B cell (primary cell): ENCODE data around the gene ITCH. TPM values are rescaled to one million over a fixed set of nuclear protein-coding genes. Genes with fewer than 3 reads are reported as not detected.

Experiments
- ATAC-seq: fragments of 200-7000 bp; cut with Tn5 transposase; one replicate; pipeline ENCODE4 v1.10.0; 2021; ENCODE audit warnings: low read depth, mild to moderate bottlenecking, moderate number of reproducible peaks, moderate library complexity
- CTCF ChIA-PET: fragments of 350-600 bp; sonication (Branson Sonifier 250); formaldehyde crosslinking; loops from one replicate; lab custom pipeline; 2021; ENCODE audit warnings: antibody characterized with exemption, inconsistent platforms; lab: Charles Lee
- POLR2A ChIA-PET: fragments of 350-600 bp; sonication (Branson Sonifier 250); formaldehyde crosslinking; loops from one replicate; lab custom pipeline; 2021; ENCODE audit warnings: antibody characterized with exemption; lab: Charles Lee
- DNase-seq: peaks from one replicate; pipeline ENCODE4 v3.0.0; 2013
- H2AFZ ChIP-seq: 2 replicates; pipeline ENCODE4 v1.6.1; 2012; ENCODE audit warnings: mild to moderate bottlenecking, low read depth, low read length; ENCODE audit not compliant: insufficient read depth, poor library complexity, severe bottlenecking
- H3K27ac ChIP-seq, 2 donors: 1 replicate in 1 of 2; 2 replicates in 1 of 2; pipeline ENCODE4 v1.5.1; 2012 to 2013; ENCODE audit warnings: low read length in 2 of 2, mild to moderate bottlenecking in 2 of 2, moderate library complexity in 1 of 2
- H3K27me3 ChIP-seq, 4 experiments: fragments of 200-600 bp in 1 of 4; sonication (generic) in 1 of 4; replicated peaks in 1 of 4; 1 replicate in 2 of 4; 2 replicates in 2 of 4; pipeline versions ENCODE4 v1.6.1 to v1.7.0; 2013 to 2016; ENCODE audit warnings: low read length in 3 of 4, mild to moderate bottlenecking in 2 of 4, mixed read lengths in 1 of 4, moderate library complexity in 1 of 4; ENCODE audit not compliant: insufficient read depth in 4 of 4, control insufficient read depth in 3 of 4; ENCODE audit errors: control extremely low read depth in 1 of 4
- H3K36me3 ChIP-seq, 2 experiments: replicated peaks in 1 of 2; 1 replicate in 1 of 2; 2 replicates in 1 of 2; pipeline versions ENCODE4 v1.6.1 to v1.7.1; 2013; ENCODE audit warnings: low read length in 1 of 2; ENCODE audit not compliant: insufficient read depth in 2 of 2, control insufficient read depth in 1 of 2; ENCODE audit errors: control extremely low read depth in 1 of 2, extremely low read depth in 1 of 2
- H3K4me1 ChIP-seq, 2 donors: fragments of 200-600 bp in 1 of 2; sonication (generic) in 1 of 2; 1 replicate in 1 of 2; 2 replicates in 1 of 2; pipeline versions ENCODE4 v1.5.1 to v1.6.1; 2013 to 2017; ENCODE audit warnings: low read length in 2 of 2; ENCODE audit not compliant: control insufficient read depth in 2 of 2, insufficient read depth in 2 of 2
- H3K4me2 ChIP-seq: replicated peaks from 2 replicates; pipeline ENCODE3; 2012; ENCODE audit warnings: mild to moderate bottlenecking, low read depth, low read length; ENCODE audit not compliant: poor library complexity, severe bottlenecking
- H3K4me3 ChIP-seq, 5 experiments: fragments of 200-600 bp in 1 of 5; sonication (generic) in 1 of 5; 1 replicate in 3 of 5; 2 replicates in 2 of 5; pipeline versions ENCODE4 v1.5.1 to v1.7.0; 2011 to 2016; ENCODE audit warnings: low read length in 4 of 5, mild to moderate bottlenecking in 4 of 5, low read depth in 2 of 5, control low read depth in 1 of 5, moderate library complexity in 1 of 5; ENCODE audit not compliant: insufficient read depth in 1 of 5; ENCODE audit errors: control extremely low read depth in 1 of 5, extremely low read depth in 1 of 5
- H3K79me2 ChIP-seq: fragments of 200-600 bp; sonication (generic); one replicate; pipeline ENCODE4 v1.6.0; 2016; ENCODE audit warnings: low read length; ENCODE audit not compliant: control insufficient read depth, insufficient read depth
- H3K9ac ChIP-seq: fragments of 200-600 bp; sonication (generic); 2 replicates; pipeline ENCODE4 v1.6.1; 2017; ENCODE audit warnings: mild to moderate bottlenecking, low read length, moderate library complexity
- H3K9me3 ChIP-seq, 3 donors: one replicate each; pipeline versions ENCODE4 v1.6.1 to v1.7.1; 2013; ENCODE audit warnings: low read length in 2 of 3; ENCODE audit not compliant: control insufficient read depth in 2 of 3, insufficient read depth in 1 of 3; ENCODE audit errors: control extremely low read depth in 1 of 3
- H4K20me1 ChIP-seq: 2 replicates; pipeline ENCODE4 v1.6.0; 2012; ENCODE audit warnings: mild to moderate bottlenecking, low read length; ENCODE audit not compliant: insufficient read depth, control insufficient read depth, poor library complexity, severe bottlenecking
- H3K27ac Mint-ChIP-seq: one replicate; pipeline ENCODE4 v1.8.0; 2021; ENCODE audit warnings: mixed read lengths
- H3K27me3 Mint-ChIP-seq: one replicate; pipeline ENCODE4 v1.8.0; 2021; ENCODE audit warnings: mixed read lengths
- H3K4me1 Mint-ChIP-seq: one replicate; pipeline ENCODE4 v1.8.0; 2021; ENCODE audit warnings: mixed read lengths
- H3K4me3 Mint-ChIP-seq: one replicate; pipeline ENCODE4 v1.8.0; 2021; ENCODE audit warnings: mixed read lengths
- H3K9me3 Mint-ChIP-seq: one replicate; pipeline ENCODE4 v1.8.0; 2022; ENCODE audit warnings: mixed read lengths; ENCODE audit not compliant: insufficient read depth
- EZH2 ChIP-seq: IDR thresholded peaks from 2 replicates; pipeline ENCODE4 v1.6.1; 2012; ENCODE audit warnings: borderline replicate concordance, low read depth, mild to moderate bottlenecking, moderate library complexity, low read length; ENCODE audit not compliant: insufficient read depth, poor library complexity, severe bottlenecking
- whole genome bisulfite sequencing: methylation state at CpG from one replicate; pipeline ENCODE4 v1.1.5; 2013; ENCODE audit warnings: missing lambda C conversion rate; ENCODE audit not compliant: insufficient coverage; 5-methylcytosine and 5-hydroxymethylcytosine counted together
- intact Hi-C: fragments of 100-400 bp; cut with micrococcal nuclease; formaldehyde crosslinking; loops from one replicate; pipeline ENCODE4 v1.10.0; 2022
- polyA plus RNA-seq: library from polyadenylated mRNA; depleted of rRNA; stranded (reverse); fragments of >200 nt; gene quantifications from 2 replicates; pipeline ENCODE4 v1.2.3, GENCODE V29; 2012
- total RNA-seq, 2 donors: library from RNA; stranded (reverse); fragments of 120-200 nt in 1 of 2; gene quantifications; 1 replicate in 1 of 2; 2 replicates in 1 of 2; pipeline versions ENCODE4 v1.2.3 to v1.2.4, GENCODE V29; 2013 to 2022
- TF ChIP-seq, protein P1 (sequence below): fragments of 200-600 bp; IDR thresholded peaks from one replicate; pipeline ENCODE4 v1.8.0; 2022; ENCODE audit warnings: antibody characterized with exemption, mild to moderate bottlenecking

The ITCH gene
- total and polyA plus RNA-seq, 2 donors (not counting 1 experiment from before 2014, with no cell fraction given) = 10.0 to 110 TPM

DNA sequence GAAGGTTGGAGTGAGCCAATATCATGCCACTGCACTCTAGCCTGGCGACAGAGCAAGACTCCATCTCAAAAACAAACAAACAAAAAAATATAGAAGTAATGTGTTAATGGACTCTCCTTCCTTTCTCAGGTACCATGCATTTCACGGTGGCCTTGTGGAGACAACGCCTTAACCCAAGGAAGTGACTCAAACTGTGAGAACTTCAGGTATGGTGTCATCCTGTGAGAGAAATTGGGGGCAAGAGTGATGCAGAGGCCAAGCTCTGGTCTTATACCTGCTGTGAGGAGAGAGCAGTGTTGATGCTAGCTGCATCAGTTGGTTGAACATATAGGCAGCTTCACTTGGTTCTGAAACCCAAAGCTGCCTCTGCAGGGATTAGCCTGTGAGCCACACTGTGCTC is 6.2 kb downstream of the ITCH start:
- H3K4me3 Mint-ChIP-seq = no peak overlapping the region
- CTCF ChIA-PET = no interaction called here
- TF ChIP-seq, protein P1, sequence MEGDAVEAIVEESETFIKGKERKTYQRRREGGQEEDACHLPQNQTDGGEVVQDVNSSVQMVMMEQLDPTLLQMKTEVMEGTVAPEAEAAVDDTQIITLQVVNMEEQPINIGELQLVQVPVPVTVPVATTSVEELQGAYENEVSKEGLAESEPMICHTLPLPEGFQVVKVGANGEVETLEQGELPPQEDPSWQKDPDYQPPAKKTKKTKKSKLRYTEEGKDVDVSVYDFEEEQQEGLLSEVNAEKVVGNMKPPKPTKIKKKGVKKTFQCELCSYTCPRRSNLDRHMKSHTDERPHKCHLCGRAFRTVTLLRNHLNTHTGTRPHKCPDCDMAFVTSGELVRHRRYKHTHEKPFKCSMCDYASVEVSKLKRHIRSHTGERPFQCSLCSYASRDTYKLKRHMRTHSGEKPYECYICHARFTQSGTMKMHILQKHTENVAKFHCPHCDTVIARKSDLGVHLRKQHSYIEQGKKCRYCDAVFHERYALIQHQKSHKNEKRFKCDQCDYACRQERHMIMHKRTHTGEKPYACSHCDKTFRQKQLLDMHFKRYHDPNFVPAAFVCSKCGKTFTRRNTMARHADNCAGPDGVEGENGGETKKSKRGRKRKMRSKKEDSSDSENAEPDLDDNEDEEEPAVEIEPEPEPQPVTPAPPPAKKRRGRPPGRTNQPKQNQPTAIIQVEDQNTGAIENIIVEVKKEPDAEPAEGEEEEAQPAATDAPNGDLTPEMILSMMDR = no peak
- TF ChIP-seq EZH2 = no peak

DNA sequence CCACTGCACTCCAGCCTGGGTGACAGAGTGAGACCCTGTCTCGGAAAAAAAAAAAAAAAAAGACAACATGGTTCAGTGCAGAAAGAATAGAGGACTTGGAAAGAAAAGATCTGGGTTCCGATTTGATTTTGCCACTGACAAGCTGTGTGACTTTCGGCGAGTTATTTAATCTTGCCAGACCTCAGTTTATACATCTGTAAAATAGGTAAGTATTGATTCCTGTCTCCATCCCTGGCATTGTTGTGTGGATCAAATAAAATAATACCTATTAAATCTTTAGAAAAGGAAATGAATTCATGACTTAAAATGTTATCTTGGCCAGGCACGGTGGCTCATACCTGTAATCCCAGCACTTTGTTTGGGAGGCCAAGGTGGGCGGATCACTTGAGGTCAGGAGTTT is 7.0 kb downstream of the ITCH start:
- peaks cover 7 to 41% of the 10 kb centered on the region in 2 experiments for H3K36me3 ChIP-seq
- no peak overlapping the region for H3K4me2 ChIP-seq
- DNase-seq (no peak), ATAC-seq (no peak)
- H3K4me3 ChIP-seq = no peak overlapping the region
- no peak overlapping the region for H2AFZ ChIP-seq
- no peak overlapping the region for H3K27ac ChIP-seq
- H3K9me3 ChIP-seq = no peaks in the 10 kb centered on the region
- Mint-ChIP-seq H3K9me3 (no peaks in the 10 kb centered on the region), H3K4me3 (no peak overlapping the region), H3K27ac (no peak overlapping the region), H3K4me1 (peaks cover 26% of the 10 kb centered on the region), H3K27me3 (no peaks in the 10 kb centered on the region)
- H3K9ac ChIP-seq = no peak overlapping the region
- peaks cover 86% of the 10 kb centered on the region for H3K79me2 ChIP-seq
- peaks cover 21 to 22% of the 10 kb centered on the region in 2 donors for H3K4me1 ChIP-seq
- TF ChIP-seq EZH2 = no peak
- TF ChIP-seq, protein P1 = no peak
- intact Hi-C loops = no loop called here
- ChIA-PET POLR2A (interaction anchor here (0.6 kb wide), 1 partner anchor 637 kb away, joined by 5 read pairs; no protein-coding TSS in a partner anchor), CTCF (no interaction called here)
- peaks cover 60% of the 10 kb centered on the region for H4K20me1 ChIP-seq
- no peaks in the 10 kb centered on the region for H3K27me3 ChIP-seq
- WGBS = no CpG with 5 or more reads among the region's 6 CpGs

More for the DNA sequence above, 6.2 kb downstream of the ITCH start:
- Histone ChIP-seq H3K4me2 (no peak overlapping the region), H3K27ac (no peak overlapping the region), H3K4me3 (no peak overlapping the region), H4K20me1 (peaks cover 52% of the 10 kb centered on the region), H3K36me3 (peaks cover 7 to 39% of the 10 kb centered on the region in 2 experiments), H3K79me2 (peaks cover 86% of the 10 kb centered on the region), H3K9ac (no peak overlapping the region), H3K9me3 (no peaks in the 10 kb centered on the region), H2AFZ (no peak overlapping the region), H3K4me1 (peaks cover 23 to 27% of the 10 kb centered on the region in 2 donors), H3K27me3 (no peaks in the 10 kb centered on the region)
- Mint-ChIP-seq H3K27ac (no peak overlapping the region), H3K27me3 (no peaks in the 10 kb centered on the region), H3K9me3 (no peaks in the 10 kb centered on the region), H3K4me1 (peaks cover 29% of the 10 kb centered on the region)
- 50% methylated on average over 1 of the region's 3 CpGs for WGBS
- intact Hi-C loops = loop anchor here (10.0 kb wide), 1 partner anchor 46 kb away; no protein-coding TSS in a partner anchor
- POLR2A ChIA-PET = no interaction called here
- DNase-seq (no peak), ATAC-seq (no peak)
